HFFc6 (cell line): Measurements from ENCODE around the gene ENPP1. TPM values are rescaled to one million over a fixed set of nuclear protein-coding genes. Genes with fewer than 3 reads are reported as not detected.
A peak's percentile ranks its signal among the peaks of the same experiment; 100 is the strongest.

Experiments
- DNase-seq: peaks from one replicate; pipeline ENCODE4 v3.0.0-alpha.2; 2018
- H3K27ac Mint-ChIP-seq: 2 replicates; pipeline ENCODE4 v1.8.0; 2020; ENCODE audit warnings: mild to moderate bottlenecking, mixed read lengths
- H3K27me3 Mint-ChIP-seq: 2 replicates; pipeline ENCODE4 v1.8.0; 2021; ENCODE audit warnings: mild to moderate bottlenecking, moderate library complexity, mixed read lengths; ENCODE audit not compliant: insufficient read depth
- H3K36me3 Mint-ChIP-seq: 2 replicates; pipeline ENCODE4 v1.8.0; 2021; ENCODE audit warnings: low read depth, mixed read lengths
- H3K4me1 Mint-ChIP-seq: 2 replicates; pipeline ENCODE4 v1.8.0; 2020; ENCODE audit warnings: low read depth, mixed read lengths
- H3K4me3 Mint-ChIP-seq: 2 replicates; pipeline ENCODE4 v1.8.0; 2020; ENCODE audit warnings: mild to moderate bottlenecking, moderate library complexity, mixed read lengths
- H3K9me3 Mint-ChIP-seq: 2 replicates; pipeline ENCODE4 v1.8.0; 2020; ENCODE audit warnings: mild to moderate bottlenecking, mixed read lengths
- total RNA-seq, 6 experiments: library from RNA; stranded (reverse); fragmentation: NEBNext Ultra II Directional; extraction: Animal tissue kit (Norgen Biotek cat#: 25700); gene quantifications; 2 replicates in 1 of 6; 3 replicates in 5 of 6; pipeline ENCODE4 v1.2.3, GENCODE V29; 2021
- TF ChIP-seq, protein P1 (sequence below): fragments of 200-600 bp; sonication (generic); IDR thresholded peaks from 2 replicates; pipeline ENCODE4 v1.5.0; 2021; ENCODE audit warnings: antibody characterized with exemption, mild to moderate bottlenecking

The ENPP1 gene
- total RNA-seq, 6 experiments from 2014 or later, result 30.1 to 39.5 (median 36.3) TPM

DNA sequence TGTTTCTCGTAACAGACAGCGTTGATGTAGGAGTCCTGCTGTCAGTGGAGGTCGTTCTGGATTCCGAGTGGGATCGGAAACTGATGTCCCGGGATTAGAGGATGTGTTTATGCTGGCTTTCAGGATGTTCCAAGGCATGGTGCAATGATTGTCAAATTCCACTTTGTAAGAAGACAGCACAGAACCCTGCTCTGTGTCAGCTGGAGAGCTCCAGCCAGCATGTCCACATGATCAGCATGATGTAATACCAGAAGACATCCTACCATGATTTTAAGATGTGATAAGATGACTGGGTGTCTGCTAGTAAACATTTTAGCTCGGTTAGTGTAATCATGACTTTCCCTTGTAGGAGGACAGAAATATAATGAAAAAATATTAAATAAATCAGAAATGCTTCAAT, 20.3 kb downstream of the ENPP1 start:
- H3K27ac Mint-ChIP-seq, result no peak overlapping the region
- peaks cover 13% of the 10 kb centered on the region for H3K36me3 Mint-ChIP-seq
- DNase-seq, result peak; percentile 81
- no peaks in the 10 kb centered on the region; the same call in 1 of the 2 replicates for H3K27me3 Mint-ChIP-seq
- H3K4me1 Mint-ChIP-seq, result peaks cover 49% of the 10 kb centered on the region
- H3K4me3 Mint-ChIP-seq, result 0 out of 2 replicates have a peak overlapping the region, but pooled peaks have one; percentile 3
- H3K9me3 Mint-ChIP-seq, result no peaks in the 10 kb centered on the region
- TF ChIP-seq, protein P1, sequence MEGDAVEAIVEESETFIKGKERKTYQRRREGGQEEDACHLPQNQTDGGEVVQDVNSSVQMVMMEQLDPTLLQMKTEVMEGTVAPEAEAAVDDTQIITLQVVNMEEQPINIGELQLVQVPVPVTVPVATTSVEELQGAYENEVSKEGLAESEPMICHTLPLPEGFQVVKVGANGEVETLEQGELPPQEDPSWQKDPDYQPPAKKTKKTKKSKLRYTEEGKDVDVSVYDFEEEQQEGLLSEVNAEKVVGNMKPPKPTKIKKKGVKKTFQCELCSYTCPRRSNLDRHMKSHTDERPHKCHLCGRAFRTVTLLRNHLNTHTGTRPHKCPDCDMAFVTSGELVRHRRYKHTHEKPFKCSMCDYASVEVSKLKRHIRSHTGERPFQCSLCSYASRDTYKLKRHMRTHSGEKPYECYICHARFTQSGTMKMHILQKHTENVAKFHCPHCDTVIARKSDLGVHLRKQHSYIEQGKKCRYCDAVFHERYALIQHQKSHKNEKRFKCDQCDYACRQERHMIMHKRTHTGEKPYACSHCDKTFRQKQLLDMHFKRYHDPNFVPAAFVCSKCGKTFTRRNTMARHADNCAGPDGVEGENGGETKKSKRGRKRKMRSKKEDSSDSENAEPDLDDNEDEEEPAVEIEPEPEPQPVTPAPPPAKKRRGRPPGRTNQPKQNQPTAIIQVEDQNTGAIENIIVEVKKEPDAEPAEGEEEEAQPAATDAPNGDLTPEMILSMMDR, result no peak

DNA sequence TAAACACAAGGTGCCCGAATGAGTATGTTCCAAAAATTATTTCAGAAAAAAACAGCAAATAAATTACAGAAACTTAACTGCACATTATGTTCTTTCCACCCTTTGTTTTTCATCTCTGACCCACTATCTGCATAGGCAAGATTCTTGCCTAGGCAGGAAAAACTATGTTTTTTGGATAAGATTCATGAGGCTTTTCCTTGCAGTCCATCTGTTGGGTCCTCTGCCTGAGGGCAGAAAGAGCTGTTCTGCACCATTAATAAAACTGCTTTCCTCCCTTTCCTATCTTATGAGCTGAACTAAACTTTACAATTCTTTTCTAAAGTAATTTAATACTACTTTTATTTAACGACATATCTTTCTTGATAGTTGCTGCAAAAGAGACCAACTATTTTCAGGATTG, 21.1 kb downstream of the ENPP1 start:
- peaks cover 13% of the 10 kb centered on the region for H3K36me3 Mint-ChIP-seq
- no peaks in the 10 kb centered on the region for H3K9me3 Mint-ChIP-seq
- TF ChIP-seq, protein P1, result no peak
- no peaks in the 10 kb centered on the region; the same call in 1 of the 2 replicates for H3K27me3 Mint-ChIP-seq
- H3K27ac Mint-ChIP-seq, result peak overlapping the region; percentile 21; the same call in 1 of the 2 replicates
- DNase-seq, result no peak
- H3K4me3 Mint-ChIP-seq, result 0 out of 2 replicates have a peak overlapping the region, but pooled peaks have one; percentile 12
- peaks cover 40% of the 10 kb centered on the region for H3K4me1 Mint-ChIP-seq

DNA sequence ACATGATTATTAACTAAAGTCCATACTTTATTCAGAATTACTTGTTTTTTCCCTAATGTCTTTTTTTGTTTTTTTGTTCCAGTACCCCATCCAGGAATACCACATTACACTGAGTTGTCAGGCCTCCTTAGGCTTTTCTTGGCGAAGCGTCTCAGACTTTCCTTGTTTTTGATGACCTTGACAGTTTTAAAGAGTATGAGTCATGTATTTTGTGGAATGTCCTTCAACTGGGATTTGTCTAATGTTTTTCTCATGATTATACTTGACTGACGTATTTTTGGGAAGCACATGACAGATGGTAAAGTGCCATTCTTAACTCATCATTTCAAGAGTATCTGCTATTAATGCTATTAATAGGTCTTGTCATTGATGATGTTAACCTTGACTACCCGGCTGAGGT, 23.6 kb downstream of the ENPP1 start:
- TF ChIP-seq, protein P1, result no peak
- Mint-ChIP-seq H3K27me3 (no peaks in the 10 kb centered on the region; the same call in 1 of the 2 replicates), H3K4me1 (peaks cover 38% of the 10 kb centered on the region), H3K36me3 (peaks cover 13% of the 10 kb centered on the region), H3K27ac (no peak overlapping the region), H3K9me3 (no peaks in the 10 kb centered on the region), H3K4me3 (no peak overlapping the region)
- no peak for DNase-seq

DNA sequence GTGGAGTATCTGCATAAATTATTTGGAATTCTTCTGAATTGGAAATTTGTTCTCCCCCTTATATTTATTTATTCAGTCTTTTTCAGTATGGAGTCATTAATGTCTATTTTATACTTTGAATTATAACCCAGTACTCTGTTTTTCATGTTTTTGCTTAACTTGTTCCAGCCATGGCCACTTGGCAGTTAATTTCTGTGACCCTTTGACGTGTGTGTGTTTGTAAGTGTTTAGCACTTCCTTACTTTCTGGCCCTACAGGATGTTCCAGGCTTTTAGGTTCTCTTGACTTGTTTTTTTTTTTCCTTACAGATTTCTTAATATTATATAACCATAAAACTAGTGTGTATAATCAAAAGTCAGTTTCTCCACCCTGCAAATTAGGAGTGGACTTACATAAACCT, 24.1 kb downstream of the ENPP1 start:
- H3K27me3 Mint-ChIP-seq, result no peaks in the 10 kb centered on the region; the same call in 1 of the 2 replicates
- peaks cover 13% of the 10 kb centered on the region for H3K36me3 Mint-ChIP-seq
- H3K4me1 Mint-ChIP-seq, result peaks cover 43% of the 10 kb centered on the region
- DNase-seq, result no peak
- TF ChIP-seq, protein P1, result no peak
- no peak overlapping the region for H3K4me3 Mint-ChIP-seq
- no peak overlapping the region for H3K27ac Mint-ChIP-seq
- no peaks in the 10 kb centered on the region for H3K9me3 Mint-ChIP-seq

DNA sequence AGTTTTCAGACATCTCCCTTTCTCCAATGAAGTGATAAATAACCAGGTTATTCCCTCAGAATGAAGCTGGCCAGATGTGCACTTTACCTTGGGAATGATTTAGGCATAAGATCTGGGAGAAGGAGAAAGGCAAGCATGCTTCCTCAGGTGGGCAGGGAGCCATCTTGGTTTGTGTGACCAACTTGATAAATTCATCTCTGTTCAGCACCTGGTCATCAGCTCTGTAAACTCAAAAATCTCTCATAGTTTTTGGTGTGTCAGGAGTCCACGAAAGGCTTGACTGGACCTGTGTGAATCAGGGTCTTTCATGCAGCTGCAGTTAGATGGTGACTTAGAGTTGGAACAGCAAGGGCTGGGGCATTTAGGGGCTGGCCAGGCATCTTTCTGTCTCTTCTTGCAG, 24.5 kb downstream of the ENPP1 start:
- TF ChIP-seq, protein P1, result no peak
- Mint-ChIP-seq H3K36me3 (peaks cover 13% of the 10 kb centered on the region), H3K4me1 (peaks cover 47% of the 10 kb centered on the region)

More for the DNA sequence above, 24.5 kb downstream of the ENPP1 start:
- Mint-ChIP-seq H3K9me3 (no peaks in the 10 kb centered on the region), H3K4me3 (no peak overlapping the region), H3K27ac (no peak overlapping the region), H3K27me3 (no peaks in the 10 kb centered on the region; the same call in 1 of the 2 replicates)
- DNase-seq, result no peak
